ENCODE results near the gene SLC25A42. TPM values are rescaled to one million over a fixed set of nuclear protein-coding genes. Genes with fewer than 3 reads are reported as not detected.
"Not testable (repeated sequence)": the region's sequence is repeated elsewhere in the genome, so short reads cannot be mapped to it uniquely, and the experiment has no call there.

The SLC25A42 gene
- polyA plus RNA-seq, 12 donors, result 7.2 to 20.2 (median 10.2) TPM; not detected in 1

DNA sequence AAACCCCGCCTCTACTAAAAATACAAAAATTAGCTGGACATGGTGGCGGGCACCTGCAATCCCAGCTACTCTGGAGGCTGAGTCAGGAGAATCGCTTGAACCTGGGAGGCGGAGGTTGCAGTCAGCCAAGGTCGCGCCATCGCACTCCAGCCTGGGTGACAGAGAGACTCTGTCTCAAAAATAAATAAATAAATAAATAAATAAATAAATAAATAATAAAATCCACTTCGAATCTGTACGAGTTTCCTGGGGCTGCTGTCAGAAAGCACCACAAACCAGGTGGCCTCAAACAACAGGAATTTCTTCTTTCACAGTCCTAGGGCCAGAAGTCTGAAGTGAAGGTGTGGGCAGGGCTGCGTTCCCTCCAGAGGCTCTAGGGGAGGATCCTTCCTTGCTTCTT, 38.8 kb downstream of the SLC25A42 start:
- not testable (repeated sequence) for DNase-seq

DNA sequence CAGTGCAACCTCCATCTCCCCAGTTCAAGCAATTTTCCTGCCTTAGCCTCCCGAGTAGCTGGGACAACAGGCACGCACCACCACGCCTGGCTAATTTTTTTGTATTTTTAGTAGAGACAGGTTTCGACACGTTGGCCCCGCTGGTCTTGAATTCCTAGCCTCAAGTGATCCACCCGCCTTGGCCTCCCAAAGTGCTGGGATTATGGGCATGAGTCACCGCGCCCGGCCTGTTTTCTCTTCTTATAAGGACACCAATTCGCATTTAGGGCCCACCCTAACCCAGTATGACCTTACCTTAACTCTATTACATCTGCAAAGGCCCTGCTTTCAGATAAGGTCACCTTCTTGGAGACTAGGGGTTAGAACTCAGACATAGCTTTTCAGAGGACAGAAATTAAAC, 39.4 kb downstream of the SLC25A42 start:
- no peak for DNase-seq

DNA sequence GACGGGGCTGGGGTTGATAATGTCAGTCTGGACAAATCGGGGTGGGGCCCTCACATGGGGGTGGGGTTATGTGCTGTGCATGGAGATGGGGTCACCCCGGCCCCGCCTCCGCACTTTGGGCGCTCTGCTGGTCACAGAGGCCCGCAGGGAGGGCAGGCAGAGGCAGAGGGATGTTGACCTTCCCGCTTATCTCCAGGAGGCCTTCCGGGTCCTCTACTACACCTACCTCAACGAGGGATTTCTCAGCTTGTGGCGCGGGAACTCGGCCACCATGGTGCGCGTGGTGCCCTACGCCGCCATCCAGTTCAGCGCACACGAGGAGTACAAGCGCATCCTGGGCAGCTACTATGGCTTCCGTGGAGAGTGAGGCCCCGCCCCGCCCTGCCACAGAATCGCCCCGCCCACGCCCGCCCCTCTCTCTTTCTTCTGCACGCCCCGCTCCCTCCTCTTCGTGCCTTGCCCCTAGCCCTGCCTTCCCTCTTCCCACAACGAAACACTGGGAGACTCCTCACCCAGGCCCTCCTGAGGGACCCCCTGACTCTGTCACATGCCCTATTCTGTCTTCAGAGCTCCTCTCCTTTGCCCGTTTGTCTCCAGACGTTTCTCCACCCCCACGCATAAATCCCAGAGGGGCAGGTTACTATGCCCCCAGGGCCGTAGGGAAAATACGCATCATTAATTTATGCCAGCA, 41.7 kb downstream of the SLC25A42 start:
- peak; percentile 46 for DNase-seq

DNA sequence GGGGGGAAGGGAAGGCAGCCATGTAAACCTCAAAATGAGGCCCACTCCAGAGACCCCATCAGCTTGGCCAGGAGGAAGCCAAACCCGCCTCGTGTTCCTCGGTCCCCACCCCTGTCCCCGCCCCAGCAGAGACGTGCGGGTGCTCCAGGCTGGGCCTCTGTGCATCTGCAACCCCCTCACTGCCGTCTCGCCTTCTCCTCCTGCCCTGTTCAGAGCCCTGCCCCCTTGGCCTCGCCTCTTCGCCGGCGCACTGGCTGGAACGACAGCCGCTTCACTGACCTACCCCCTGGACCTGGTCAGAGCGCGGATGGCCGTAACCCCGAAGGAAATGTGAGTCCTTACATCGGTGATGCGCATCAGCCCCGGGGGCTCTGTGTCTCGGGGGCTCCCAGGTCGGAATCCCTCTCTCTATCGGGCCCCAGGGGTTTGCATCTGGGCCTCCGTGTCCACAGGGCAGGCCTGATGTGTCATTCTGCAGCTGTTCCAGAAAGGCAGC, 42.3 kb downstream of the SLC25A42 start:
- no peak for DNase-seq

DNA sequence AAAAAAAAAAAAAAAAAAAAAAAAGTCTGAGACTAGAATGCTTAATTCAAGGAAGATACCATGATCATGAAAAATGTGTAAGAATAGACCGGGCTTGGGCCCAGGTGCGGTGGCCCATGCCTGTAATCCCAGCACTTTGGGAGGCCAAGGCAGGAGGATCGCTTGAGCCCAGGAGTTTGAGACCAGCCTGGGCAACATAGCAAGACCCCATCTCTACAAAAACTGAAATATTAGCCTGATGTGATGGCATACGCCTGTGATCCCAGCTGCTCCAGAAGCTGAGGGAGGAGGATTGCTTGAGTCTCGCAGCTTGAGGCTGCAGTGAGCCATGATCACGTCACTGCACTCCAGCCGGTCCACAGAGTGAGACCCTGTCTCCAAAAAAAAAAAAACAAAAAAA, 43.1 kb downstream of the SLC25A42 start:
- DNase-seq, result not testable (repeated sequence)

DNA sequence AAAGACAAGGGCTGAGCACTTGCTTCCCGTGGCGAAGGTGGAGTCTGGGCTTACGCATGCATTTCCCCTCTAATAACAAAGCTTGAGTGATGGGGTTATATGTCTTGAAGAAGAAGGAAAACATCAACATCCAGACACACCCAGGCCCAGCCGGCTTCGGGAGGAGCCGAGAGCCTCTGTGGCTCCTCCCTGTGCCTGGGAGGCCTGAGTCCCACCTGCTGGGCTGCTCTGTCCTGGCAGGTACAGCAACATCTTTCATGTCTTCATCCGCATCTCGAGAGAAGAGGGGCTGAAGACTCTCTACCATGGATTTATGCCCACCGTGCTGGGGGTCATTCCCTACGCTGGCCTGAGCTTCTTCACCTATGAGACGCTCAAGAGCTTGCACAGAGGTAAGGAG, 43.9 kb downstream of the SLC25A42 start:
- DNase-seq, result no peak

DNA sequence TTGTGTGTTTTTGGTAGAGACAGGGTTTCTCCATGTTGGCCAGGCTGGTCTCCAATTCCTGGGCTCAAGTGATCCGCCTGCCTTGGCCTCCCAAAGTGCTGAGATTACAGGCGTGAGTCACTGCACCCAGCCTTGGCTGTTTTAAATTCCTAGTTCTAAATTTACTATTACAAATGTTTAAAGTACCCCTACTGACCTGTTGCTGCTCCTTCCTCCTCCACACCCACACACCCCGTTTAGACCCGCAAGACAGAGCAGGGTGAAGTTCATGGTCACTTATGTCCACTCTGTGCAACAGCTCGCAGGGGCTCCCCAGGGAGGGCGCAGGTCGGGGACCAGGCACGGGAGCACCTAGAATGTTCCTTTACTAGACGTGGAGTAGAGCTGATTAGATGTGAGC, 45.8 kb downstream of the SLC25A42 start:
- DNase-seq, result no peak

DNA sequence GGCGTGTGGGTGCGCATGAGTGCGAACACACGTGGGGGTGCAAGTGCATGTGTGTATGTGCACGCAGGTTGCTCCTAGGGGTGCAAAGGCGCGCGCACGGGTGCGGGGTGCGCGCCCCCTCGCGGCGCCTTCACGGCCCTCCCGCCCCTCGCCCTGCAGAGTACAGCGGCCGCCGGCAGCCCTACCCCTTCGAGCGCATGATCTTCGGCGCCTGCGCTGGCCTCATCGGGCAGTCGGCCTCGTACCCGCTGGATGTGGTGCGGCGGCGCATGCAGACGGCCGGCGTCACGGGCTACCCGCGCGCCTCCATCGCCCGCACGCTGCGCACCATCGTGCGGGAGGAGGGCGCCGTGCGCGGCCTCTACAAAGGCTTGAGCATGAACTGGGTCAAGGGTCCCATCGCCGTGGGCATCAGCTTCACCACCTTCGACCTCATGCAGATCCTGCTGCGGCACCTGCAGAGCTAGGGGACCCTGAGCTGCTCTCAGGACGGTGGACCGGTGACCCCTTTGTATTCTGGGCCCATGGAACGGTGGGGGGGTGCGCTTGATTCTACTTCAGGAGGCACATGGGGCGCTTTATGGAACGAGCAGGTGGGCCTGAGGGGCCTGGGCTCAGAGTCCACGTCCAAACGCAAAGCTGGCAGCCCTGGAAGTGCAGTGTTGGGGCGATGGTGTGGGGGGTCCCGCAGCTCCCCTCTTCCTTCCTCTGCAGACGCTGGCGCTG, 46.8 kb downstream of the SLC25A42 start:
- no peak for DNase-seq

DNA sequence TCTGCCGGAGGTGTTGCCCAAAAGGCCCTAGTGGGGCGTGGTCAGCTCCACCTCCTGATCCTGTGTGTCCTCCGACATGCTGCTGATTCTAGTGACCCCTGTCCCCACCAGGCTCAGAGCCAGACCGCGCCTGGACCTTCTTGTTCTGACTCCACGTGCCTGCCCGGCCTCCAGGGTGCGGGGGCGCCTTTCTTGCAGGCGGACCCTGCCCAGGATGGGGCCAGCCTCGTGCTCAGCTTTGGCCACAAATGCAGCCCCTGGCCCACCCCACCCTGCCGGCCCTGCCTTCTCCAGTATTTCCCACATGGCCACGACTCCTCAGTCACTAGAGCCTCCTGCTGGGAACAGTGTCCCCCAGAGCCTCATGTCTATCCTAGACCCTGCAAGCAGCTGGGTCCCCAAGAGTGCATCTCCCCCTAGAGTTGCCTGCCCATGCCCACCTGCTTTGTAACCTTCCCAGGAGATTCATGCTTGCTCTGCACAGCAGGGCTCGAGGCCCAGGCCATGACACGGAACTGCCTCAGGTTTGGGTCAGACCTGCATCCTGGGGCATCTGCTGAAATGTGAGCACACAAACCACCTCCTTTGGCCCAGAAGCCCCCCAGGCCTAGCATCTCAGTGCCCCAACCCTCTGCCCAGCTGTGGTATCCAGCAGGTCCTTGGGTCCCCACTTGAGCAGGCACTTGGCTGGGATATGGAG, 47.5 kb downstream of the SLC25A42 start:
- DNase-seq, result no peak

DNA sequence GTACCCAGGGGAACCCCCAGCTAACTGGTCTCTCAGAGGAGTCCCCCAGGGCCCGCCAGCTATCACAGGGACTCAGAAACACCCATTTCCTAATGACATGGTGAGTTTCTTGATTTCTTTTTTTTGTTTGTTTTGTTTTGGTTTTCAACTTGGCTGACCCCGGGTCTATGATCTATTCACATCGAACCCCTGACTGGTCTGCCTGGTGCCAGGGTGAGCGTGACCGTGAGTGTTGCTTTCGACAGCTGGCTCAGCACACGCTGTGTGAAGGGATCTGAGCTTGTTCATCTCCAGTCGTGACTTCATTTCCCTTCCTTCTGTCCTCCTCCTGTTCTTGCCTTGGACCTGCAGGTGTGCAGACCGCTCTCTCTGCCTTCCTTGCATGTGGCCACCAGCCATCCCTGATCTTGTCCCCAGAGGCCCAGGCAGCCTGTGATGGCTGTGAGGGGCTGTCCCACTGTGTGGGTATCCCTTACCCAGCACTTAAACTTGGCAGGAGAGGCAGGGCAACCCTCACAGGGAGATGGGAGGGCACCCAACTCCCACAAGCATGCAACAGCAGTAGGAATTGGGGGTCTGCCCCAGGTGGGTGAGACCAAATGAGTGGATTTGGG, 48.3 kb downstream of the SLC25A42 start:
- DNase-seq, result no peak

DNA sequence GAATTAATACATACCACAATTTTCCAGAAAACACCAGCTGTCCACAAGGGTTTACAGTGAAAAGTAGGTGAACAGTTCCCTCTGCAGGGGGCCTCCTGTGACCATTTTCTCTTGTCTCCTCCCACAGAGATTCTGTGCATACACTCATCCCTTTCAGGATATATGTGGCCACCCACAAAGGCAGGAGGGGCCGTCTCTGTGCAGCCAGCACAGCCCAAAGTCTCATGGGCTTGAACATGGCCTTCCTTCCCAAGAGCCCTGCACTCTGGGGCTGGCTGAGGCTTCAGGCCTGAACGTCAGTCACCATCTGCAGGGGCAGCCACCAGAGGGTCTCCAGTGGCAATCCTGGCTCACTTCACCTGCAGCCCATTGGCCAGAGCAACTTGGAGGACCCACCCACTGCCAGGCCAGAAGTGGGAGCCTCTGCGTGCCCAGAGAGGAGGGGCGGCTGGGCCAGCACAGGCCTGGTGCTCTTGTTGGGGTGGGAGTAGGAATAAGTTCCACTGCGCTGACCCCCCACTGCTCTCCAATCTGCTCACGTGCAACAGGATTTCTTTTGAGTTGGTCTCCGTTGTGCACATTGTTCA, 49.3 kb downstream of the SLC25A42 start:
- DNase-seq, result no peak

DNA sequence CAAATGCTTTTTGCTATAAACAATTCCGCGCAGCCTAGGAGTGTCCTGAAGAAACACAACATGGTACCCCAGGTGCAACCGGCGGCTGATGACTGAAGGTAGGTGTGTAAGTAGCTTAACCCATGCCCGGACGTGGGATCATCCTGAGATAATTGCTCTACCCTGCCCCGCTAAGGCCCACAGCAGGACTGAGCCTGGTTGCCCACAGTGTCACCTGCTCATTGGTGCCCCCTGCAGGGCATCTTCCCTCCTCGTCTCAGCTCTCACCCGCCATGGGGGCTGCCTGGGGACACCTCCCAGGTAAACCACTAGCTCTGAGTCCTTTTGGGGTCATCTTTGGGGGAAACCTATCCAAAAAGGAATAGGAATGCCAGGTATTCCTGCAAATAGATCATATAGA, 52.2 kb downstream of the SLC25A42 start:
- no peak for DNase-seq

DNA sequence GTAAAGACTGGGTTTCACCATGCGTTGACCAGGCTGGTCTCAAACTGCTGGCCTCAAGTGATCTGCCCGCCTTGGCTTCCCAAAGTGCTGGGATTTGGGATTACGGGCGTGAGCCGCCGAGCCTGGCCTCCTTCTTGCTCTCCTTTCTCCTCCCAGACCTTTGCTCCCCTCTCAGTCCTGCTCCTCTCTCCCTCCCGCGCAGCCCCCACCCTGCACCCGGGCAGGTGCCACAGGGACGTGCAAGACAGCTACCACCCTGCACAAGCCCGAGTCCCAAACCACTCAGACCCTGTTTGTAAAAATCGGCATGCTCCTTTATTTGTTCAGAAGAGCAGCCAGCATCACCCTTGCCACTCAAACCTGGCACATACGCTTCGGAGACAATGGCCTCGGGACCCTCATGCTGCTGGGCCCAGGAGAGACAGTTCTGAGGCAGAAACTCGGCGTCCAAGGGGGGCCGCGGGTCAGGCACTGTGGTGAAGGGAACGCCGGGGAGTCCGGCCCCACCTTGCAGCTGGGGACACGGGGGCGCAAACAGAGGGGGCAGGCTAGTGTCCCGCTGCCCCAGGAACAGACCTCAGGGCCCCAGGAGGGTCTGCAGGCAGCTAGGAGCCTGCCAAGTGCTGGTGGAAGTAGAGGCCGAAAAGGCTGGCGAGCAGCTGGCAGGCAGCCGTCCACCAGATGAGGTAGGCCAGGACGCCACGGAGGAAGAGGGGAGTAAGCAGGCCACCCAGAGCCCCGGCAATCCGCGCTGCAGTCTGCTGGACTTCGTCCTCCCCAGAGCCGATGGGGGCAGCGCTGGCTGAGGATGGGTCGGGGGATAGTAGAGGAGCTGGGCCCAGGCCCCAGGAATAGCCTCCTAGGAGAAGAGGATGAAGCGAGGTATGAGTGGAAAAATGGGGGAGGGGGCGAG, 55.8 kb downstream of the SLC25A42 start:
- no peak for DNase-seq

DNA sequence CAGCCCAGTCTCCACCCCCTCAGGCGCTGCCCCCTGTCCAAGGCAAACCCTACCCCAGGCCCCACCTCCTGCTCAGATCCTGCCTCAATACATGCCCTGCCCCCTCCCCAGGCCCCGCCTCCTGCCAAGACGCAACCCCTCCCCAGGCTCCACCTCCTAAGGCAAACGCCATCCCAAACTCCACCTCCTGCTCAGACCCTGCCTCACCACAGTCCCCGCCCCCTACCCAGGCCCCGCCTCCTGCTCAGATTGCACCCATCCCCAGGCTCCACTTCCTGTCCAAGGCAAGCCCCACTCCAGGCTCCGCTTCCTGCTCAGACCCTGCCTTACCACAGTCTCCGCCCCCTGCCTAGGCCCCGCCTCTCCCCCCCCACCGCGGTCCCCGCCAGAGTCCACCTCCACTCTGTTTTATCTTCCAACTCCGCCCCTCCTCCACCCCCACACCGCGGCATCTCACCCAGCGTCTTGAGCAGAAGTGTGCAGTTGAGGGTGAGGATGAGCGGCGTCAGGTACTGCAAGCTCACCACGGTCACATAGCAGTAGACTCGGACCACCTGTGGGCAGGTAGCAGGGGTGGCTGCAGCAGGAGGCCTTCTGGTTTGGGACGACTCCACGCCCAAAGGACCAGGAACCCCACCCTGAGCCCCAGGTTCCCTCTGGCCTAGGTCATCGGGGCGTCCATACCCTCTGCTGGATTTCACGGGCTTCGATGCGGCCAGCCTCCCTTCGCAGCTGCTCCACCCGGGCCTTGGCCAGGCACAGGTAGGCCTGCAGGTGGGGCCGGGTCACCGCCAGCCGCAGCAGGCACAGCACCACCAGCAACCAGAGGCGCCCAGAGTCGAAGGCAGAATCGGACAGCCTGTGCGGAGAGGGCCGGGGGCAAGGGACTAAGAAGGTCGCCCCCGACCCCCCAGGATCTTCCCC, 56.8 kb downstream of the SLC25A42 start:
- no peak for DNase-seq

DNA sequence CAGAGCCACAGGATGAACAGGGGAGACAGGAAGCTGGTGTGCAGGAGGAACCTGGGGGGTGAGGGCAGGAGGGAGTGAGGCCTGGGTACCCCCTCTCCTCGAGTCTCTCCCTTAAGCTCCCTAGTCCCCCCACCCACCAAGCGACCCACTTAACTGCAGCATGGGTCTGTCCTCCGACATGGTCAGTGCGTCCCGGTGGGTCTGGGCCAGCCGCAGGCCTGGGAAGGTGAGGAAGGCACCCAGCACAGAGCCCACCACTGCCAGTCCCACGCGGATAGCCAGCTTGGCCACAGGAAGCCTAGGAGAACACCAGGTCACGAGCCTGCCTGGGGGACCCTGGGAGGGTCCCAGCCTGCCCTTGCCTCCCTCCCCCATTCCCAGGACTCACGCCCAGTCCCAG, 57.6 kb downstream of the SLC25A42 start:
- DNase-seq, result no peak

DNA sequence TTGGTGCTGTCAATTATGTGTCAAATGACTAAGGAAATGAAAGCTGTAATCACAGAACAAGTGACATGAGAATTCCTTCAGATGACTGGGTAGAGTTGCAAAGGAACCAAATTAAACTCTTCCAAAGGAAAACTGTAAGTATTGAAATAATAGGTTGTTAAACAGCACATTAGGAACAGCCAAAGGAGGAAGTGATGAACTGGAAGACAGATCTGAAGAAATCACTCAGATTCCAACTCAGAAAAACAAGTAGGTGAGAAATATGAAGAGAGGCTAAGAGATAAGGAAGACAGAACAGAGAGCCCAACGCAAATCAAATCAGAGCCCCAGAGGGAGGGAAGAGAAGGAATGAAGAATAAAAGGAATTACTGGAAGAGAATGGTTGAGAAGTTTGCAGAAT, 59.1 kb downstream of the SLC25A42 start:
- no peak for DNase-seq

DNA sequence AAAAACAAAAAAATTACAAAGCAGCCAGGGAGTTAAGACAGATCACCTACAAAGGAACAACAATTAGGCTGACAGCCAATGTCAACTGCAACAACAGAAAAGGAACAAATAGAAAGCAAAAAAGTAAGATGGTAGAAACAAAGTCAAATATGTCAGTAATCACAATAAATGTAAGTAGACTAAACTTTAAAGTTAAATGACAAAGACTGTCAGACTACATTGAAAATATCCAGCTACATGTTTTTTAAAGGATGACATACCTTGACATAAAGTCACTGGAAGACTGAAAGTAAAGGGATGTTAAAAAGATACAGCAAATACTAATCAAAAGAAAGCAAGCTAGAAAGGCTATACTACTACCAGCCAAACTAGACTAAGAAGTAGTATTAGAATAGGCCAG, 59.6 kb downstream of the SLC25A42 start:
- DNase-seq, result no peak

DNA sequence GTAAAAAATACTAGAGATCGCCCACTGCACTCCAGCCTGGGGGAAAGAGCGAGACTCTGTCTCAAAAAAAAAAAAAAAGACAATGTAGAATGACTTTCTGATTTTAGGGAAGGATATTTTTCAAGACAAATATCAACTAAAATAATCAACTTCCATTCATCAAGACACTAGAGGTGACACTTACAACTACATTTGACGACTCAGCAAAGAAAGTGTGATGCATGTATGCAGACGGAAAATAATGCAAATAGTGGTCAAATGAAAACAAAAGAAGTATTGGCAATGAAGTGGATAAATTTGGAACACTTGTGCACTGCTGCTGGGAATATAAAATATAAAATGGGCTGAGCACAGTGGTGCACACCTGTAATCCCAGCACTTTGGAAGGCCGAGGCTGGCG, 62.3 kb downstream of the SLC25A42 start:
- DNase-seq, result no peak

DNA sequence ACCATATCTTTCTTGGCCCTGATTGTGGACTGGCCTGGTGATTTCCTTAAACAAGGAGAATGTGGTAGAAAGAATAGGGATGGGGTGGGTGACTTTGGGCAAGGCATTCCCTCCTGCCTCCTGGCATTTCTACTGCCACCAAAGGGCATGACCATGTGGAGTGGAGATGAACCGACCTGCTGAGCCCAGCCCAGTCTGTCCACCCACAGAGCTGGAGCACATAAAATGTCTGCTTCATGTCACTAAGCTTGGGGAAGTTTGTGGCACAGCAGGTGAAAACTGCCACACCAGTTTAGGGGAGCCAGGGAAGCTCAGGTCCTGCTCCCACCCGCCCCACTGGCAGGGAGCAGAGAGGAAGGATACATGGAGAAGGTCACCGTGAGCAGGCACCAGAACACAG, 68.2 kb downstream of the SLC25A42 start:
- DNase-seq, result no peak

DNA sequence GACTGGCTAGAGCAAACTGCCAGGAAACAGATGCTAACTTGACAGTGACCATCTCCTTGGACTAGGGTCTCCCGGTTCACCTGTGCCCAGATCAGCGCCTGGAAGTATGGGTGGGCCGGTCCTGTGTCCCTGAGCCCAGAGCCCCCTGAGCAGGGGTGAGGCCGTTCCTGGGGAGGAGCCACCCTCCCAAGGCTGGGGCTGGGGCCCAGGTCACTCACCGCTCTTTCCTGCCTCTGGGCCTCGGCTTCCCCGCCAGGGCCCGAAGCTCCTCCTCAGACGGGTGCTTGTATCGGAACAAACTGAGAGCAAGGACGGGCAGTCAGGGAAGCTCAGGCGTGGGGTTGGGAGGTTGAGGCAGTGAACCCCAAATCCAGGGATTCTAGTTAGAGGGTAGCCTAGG, 69.1 kb downstream of the SLC25A42 start:
- no peak for DNase-seq
